ENCODE data around the gene OTUB2.
"Not testable (repeated sequence)": the region's sequence is repeated elsewhere in the genome, so short reads cannot be mapped to it uniquely, and the experiment has no call there.

Gene OTUB2

DNA sequence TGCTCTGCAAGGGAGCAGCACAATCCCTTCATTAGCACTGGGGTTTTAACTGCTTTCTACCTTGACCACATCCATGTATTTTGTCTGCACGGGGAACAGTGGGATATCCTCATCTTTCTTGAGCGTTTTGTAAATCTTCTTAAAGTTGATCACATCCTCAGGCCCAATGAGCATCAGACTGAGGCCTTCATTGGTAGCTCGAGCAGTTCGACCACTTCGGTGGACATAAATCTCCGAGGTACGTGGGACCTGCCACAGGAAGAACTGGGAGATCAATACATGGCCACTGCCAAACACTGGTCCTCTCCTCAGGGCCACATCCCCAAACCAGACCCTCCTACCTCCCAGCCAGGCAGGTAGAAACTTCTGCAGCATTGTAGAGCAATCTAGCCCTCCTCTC, 28.8 kb downstream of the OTUB2 start:
- no peak for DNase-seq (ENCODE audit: low read depth in 3 of 3, low spot score in 1 of 3)

- no peak for DNase-seq (ENCODE audit: low read depth in 3 of 3, low spot score in 1 of 3)
These were observed 30.6 kb downstream of the OTUB2 start for GRCh38 chr14:94056579-94057308.

DNA sequence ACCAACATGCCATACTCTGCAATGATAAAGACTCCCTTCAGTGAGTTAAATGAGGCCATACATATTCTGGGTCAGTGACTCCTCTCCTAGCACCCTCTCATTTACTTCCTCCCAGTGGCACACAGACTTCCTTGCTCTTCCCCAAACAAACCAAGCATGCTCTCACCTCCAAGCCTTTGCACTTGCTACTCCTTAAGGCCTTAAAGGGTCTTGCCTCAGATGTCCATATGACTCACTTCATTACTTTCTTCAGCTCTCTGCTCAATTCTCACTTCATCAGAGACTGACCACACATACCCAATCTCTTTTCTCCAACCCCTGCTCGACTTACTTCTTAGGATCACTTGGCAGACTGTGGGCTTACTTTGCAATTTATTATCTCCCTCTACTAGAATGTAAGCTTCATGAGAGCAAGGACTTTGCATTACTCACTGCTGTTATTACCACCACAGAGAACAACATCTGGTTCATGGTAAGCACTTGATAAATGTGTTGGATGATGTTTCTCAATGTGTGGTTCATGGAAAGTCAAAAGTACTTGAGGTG, 32.1 kb downstream of the OTUB2 start:
- no peak for DNase-seq (ENCODE audit: low read depth in 3 of 3, low spot score in 1 of 3)

DNA sequence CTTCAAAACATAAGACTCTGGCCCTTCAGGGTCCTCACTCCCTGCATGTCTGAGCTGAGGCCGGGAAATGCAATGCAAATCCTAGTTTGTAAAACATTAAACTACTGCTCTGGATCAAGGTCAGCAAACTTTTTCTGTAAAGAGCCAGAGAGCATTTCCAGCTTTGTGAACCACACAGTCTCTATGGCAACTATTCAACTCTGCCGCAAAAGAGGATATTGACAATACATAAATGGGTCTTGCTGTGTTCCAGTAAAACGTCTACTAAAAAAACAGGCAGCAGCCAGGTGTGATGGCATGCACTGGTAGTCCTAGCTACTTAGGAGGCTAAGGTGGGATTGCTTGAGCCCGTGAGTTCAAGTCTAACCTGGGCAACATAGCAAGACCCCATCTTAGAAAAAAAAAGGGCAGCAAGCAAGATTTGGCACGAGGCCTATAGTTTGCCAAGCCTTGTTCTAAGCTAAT, 32.6 kb downstream of the OTUB2 start:
- no peak for DNase-seq (ENCODE audit: low read depth in 3 of 3, low spot score in 1 of 3)

GRCh38 chr14:94059998-94060397, 33.9 kb downstream of the OTUB2 start:
- DNase-seq (ENCODE audit: low read depth in 3 of 3, low spot score in 1 of 3) = no peak

DNA sequence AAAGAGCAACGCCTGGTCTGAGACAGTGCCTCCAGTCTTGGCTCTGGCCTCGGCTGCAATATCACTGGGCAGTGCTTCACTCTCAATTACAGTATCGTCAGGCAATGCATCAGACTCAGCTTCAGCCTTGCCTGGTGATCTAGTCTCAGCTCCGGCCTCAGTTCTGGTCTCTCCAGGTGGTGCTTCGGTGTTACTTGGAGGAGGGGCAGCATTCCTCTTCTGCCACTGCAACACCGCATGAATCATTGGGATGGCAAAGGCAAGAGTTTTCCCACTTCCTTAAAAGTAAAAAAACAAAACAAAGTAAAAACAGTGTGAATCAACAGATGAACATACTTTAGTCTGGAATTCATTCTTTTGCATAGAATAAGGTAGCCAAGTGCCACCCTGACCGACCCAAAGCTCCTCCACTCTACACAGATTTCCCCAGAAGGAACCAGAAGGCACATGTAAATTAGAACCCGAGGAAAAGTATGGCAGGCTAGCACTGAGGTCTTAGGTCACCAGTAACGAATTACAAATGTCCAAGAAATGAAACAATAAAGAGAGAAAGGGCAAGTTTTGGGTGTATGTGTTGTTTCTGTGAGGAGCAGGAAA, 36.3 kb downstream of the OTUB2 start:
- no peak for DNase-seq (ENCODE audit: low read depth in 3 of 3, low spot score in 1 of 3)

- no peak for DNase-seq (ENCODE audit: low read depth in 3 of 3, low spot score in 1 of 3)
These were observed 40.0 kb downstream of the OTUB2 start for GRCh38 chr14:94066089-94066676.

DNA sequence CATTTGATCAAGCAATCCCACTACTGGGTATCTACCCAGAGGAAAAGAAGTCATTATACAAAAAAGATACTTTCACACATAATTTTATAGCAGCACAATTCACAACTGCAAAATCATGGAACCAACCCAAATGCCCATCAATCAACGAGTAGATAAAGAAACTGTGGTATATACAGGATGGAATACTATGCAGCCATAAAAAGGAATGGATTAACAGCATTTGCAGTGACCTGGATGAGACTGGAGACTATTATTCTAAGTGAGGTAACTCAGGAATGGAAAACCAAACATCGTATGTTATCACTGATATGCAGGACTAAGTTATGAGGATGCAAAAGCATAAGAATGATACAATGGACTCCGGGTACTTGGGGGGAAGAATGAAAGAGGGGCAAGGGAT, 45.9 kb downstream of the OTUB2 start:
- not testable (repeated sequence) for DNase-seq (ENCODE audit: low read depth in 3 of 3, low spot score in 1 of 3)

- no peak for DNase-seq (ENCODE audit: low read depth in 3 of 3, low spot score in 1 of 3)
These were observed 48.4 kb downstream of the OTUB2 start for GRCh38 chr14:94074534-94074933.

DNA sequence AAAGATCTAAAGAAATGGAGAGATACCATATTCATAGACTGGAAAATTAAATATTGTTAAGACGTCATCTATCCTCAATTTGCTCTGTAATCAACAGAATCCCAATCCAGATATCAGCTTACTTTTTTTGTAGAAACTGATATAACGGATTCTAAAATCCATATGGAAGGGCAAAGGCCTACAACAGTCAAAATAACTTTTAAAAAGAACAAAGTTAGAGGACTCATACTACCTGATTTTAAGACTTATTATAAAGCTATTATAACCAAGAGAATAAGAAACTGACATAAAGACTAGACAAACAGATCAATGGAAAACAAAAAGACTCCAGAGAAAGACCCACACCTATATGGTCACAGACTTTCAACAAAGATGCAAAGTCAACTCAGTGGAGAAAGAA, 48.9 kb downstream of the OTUB2 start:
- no peak for DNase-seq (ENCODE audit: low read depth in 3 of 3, low spot score in 1 of 3)

GRCh38 chr14:94077111-94077821, 51.1 kb downstream of the OTUB2 start:
- DNase-seq (ENCODE audit: low read depth in 3 of 3, low spot score in 1 of 3) = no peak

DNA sequence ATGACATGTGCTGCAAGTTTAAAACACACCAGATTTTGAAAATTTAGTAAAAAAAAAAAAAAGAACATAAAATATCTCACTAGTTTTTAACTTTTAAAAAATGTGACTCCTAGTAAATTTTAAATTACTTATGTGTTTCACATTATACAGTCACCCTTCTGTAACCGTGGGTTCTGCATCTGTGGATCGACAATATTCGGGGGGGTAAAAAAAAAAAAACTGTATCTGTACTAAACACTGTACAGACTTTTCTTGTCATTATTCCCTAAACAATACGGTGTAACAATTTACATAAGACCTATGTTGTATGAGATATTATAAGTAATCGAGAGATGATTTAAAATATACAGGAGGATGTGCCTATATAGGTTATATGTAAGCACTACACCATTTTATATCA, 51.7 kb downstream of the OTUB2 start:
- DNase-seq (ENCODE audit: low read depth in 3 of 3, low spot score in 1 of 3) = no peak

DNA sequence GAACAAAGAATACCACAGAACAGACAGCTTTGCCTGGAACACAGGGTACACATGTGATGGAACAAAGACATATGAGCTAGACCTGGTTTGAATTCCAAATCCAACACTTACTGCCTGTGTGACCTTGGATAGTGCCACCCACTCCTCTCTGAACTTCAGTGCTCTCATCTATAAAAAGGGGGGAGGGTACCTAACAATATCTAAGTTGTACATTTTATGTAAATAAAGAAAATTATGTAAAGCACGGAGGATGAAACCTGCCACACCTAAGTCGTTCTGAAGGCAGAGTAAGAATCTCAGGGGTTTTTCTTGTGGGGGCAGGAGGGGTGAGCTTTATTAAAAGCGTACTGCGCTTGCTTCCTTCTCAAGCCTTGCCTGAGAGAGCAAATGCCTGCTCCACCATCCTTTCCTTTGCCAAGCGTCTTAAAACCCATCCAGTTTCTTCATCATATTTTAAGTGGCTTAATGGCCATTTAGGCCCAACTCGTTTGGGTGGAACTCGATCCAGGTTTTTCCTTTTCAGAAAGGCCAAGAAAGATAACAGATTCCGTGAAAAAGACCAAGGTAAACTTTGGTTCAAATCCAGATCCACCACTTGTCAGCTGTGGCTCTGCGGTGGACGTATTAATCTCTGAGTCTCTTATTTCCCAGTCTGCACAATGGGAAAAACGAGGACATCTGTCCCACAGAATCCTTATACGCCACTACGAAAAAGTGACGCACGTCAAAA, 53.9 kb downstream of the OTUB2 start:
- DNase-seq (ENCODE audit: low read depth in 3 of 3, low spot score in 1 of 3) = no peak

DNA sequence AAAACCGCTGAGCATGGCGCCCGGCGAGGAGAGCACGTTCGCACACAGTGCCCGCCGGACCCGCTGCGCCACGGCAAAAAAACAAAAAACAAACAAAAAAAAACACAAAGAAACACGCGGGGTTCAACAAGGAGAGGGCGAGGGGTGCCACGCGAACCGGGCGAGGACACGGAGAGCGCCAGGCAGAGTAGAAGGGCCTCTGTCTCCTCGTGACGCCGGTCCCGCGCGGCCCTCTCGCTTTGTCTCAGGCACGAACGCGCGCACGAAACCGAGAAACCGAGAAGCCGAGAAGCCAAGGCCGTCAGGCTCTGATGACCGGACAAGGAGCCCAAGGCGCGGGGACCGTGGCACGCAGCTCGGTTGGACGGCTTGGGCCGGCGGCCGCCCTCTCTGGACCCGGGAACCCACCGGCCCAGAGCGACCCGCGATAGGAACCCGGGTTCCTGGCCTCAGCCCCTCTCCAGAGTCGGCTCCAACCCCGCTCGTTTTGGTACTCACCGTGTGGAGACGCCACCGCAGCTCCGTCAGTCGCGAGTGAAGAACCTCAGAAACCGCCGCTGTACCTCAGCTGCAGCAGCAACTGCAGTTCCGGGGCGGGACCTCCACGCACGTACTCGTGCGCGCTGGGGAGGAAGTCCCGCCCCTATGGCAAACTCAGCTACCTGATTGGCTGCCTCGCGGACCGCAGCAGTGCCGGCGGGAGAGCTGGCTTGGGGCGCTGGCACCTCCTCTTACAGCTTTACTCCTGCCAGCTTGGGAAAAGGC, 54.7 kb downstream of the OTUB2 start, which contains the start of the genes DDX24 and IFI27L1:
DDX24 (minus strand) TSS at position 582 of the 765 bp plus-strand sequence. CDS start 1,460 bp downstream, outside the sequence.
IFI27L1 (plus strand) TSS at position 690 of the 765 bp plus-strand sequence. CDS start 15,628 bp downstream, outside the sequence.
- DNase-seq (ENCODE audit: low read depth in 3 of 3, low spot score in 1 of 3) = peak; percentile 91 to 93 (median 91)

DNA sequence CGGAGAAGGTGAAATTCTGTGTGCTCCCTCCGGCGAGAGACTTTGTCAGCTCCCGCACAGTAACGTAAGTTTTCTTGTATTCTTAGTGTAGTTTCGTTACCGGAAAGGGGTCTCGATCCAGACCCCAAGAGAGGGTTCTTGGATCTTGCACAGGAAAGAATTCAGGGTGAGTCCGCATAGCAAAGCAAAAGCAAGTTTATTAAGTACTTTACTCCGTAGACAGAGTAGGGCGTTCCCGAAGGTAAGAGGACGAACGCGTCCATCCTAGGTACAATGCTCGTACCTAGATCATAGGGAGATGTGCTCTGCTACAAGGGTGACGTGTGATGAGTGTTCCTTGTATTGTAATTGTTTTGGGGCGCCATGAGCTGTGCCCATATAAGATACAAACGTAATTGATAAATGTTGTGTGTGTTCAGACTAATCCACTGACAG, 55.3 kb downstream of the OTUB2 start:
- no peak for DNase-seq (ENCODE audit: low read depth in 3 of 3, low spot score in 1 of 3)

DNA sequence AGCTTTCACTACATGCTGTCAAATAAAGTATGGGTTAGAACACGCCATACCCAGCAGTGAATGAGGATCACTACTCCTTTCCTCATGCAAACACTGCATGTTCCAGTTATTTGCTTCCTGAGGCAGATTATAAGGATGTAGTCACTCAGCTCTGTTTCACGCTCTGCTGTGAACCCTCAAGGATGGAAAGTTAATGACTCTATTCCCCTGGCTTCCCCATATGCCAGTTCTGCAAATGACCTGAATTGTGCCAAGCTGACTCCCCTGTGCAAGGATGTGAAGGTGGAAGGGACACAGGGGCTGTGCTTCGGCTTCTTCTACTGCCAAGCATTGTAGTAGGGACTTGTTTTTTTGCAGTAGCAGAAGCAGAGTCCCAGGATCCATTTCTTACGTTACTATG, 61.8 kb downstream of the OTUB2 start:
- no peak for DNase-seq (ENCODE audit: low read depth in 3 of 3, low spot score in 1 of 3)

DNA sequence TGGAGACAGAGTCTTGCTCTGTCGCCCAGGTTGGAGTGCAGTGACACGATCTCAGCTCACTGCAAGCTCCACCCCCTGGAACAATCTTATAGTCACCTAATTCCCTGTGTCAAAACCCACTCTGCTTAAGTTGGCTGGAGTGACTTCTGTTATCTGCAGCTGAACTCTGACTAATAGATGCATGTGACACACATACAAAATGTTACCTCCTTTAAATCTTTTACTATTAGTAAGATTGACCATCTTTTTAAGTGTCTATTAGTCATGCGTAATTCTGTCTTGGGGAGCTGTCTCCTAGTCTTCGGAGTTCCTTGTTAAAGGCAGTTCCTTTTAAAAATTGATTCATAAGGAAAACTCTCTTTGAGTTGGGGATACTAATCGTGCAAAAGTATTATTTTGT, 62.4 kb downstream of the OTUB2 start:
- no peak for DNase-seq (ENCODE audit: low read depth in 3 of 3, low spot score in 1 of 3)

- no peak for DNase-seq (ENCODE audit: low read depth in 3 of 3, low spot score in 1 of 3)
These were observed 63.3 kb downstream of the OTUB2 start for GRCh38 chr14:94089479-94089878.

- DNase-seq (ENCODE audit: low read depth in 3 of 3, low spot score in 1 of 3) = no peak
These were observed 67.3 kb downstream of the OTUB2 start for GRCh38 chr14:94093418-94093817.

DNA sequence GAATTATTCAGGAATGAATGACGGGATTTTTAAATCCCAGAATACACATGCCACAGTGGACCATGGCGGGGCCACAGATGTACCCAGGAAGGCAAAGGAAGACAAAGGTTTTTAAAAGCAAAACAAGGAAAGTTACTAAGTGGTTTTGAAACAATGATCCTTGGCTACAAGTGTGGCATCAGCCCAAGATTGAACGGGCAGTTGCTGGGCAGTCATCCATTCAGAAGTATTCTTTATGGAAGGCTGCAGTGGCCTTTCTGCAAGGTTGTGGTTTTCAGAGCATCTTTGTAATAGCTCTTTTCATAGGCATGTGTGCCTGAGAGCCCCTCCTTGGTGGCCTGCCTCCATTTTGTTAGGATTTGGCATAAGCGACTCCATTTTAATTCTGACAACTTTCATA, 71.0 kb downstream of the OTUB2 start:
- no peak for DNase-seq (ENCODE audit: low read depth in 3 of 3, low spot score in 1 of 3)

All from stimulated activated CD4-positive, alpha-beta T cell treated with anti-CD3 and anti-CD28 coated beads, TNF-alpha, amount 100 ng/mL, for 1 hour (primary cell).